K562 (cell line): ENCODE measurements around the gene DR1.

Experiments used
- L3MBTL2 ChIP-seq: fragments of 450-650 bp; IDR thresholded peaks from 2 replicates; pipeline ENCODE4 v1.6.1; 2016; ENCODE audit warnings: mild to moderate bottlenecking, moderate library complexity
- SMC3 ChIP-seq: conservative IDR thresholded peaks from 2 replicates; pipeline ENCODE4 v1.6.1; 2011; ENCODE audit warnings: low read depth, low read length, improper control_type of control experiment; ENCODE audit not compliant: insufficient read depth
- ZBTB8A ChIP-seq: fragments of 450-650 bp; IDR thresholded peaks from 2 replicates; pipeline ENCODE4 v1.6.1; 2018; ENCODE audit warnings: mild to moderate bottlenecking, moderate library complexity; ENCODE audit not compliant: partially characterized antibody
- ZFP1 ChIP-seq: fragments of 450-650 bp; formaldehyde crosslinking; IDR thresholded peaks from 2 replicates; pipeline ENCODE4 v1.4.0; 2020; ENCODE audit warnings: mild to moderate bottlenecking, mixed read lengths
- ZNF395 ChIP-seq: fragments of 200-800 bp; sonication (Bioruptor generic); IDR thresholded peaks from 2 replicates; pipeline ENCODE4 v1.6.1; 2017; ENCODE audit warnings: missing genetic modification characterization, missing compliant biosample characterization
- TF ChIP-seq, protein P1 (sequence below), 3 experiments: IDR thresholded peaks in 2 of 3; conservative IDR thresholded peaks in 1 of 3; 2 replicates each; pipeline ENCODE4 v1.5.1; 2011 to 2012; ENCODE audit warnings: low read length in 3 of 3, mild to moderate bottlenecking in 3 of 3, control low read depth in 2 of 3, improper control_type of control experiment in 1 of 3, inconsistent platforms in 1 of 3, low read depth in 1 of 3, mixed read lengths in 1 of 3, moderate library complexity in 1 of 3; ENCODE audit not compliant: insufficient read depth in 2 of 3
- TF ChIP-seq, protein P2 (sequence below): sonication (generic); formaldehyde crosslinking; IDR thresholded peaks from 2 replicates; pipeline ENCODE4 v1.9.0; 2022; ENCODE audit warnings: mild to moderate bottlenecking, missing genetic modification reagents

DNA sequence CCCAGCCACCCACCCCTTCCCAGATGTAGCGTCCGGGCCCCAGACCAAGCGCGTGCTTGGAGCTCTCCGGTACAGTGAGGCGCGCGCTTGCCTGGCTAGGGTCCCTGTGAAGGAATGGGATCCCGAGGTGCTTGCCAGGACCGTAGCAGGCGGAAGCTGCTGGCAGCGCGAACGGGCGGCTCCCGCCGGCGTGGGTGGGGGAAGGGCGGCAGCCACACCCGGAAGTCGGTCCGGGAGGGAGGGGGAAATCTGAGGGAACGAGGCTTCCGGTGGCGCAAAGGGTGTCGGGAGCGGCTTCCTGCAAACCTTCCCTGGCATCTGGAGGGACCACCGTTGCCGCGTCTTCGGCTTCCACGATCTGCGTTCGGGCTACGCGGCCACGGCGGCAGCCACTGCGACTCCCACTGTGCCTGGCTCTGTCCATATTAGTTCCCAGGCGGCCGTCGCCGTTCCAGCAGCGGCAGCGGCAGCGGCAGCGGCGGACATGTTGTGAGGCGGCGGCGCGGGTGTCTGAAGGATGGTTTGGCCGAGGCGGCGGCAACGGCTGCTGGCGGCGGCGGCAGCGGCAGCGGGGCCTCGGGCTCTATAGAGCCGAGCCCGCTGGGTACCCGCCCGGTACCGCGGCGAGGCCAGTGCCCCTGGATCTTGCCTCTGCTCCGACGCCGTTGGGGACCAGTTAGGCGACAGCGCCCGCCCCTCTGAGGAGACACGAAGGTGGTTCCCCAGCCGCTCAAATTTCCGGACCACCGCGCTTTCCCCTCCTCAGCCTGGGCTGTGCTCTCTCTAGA, at the start of gene DR1:
- TF ChIP-seq ZBTB8A (no peak), ZNF395 (CRISPR knock-in tag) (no peak; the same call in 1 of the 2 replicates), L3MBTL2 (peak; percentile 73), ZFP1 (CRISPR knock-in tag) (no peak), SMC3 (no peak)
- TF ChIP-seq, protein P1, sequence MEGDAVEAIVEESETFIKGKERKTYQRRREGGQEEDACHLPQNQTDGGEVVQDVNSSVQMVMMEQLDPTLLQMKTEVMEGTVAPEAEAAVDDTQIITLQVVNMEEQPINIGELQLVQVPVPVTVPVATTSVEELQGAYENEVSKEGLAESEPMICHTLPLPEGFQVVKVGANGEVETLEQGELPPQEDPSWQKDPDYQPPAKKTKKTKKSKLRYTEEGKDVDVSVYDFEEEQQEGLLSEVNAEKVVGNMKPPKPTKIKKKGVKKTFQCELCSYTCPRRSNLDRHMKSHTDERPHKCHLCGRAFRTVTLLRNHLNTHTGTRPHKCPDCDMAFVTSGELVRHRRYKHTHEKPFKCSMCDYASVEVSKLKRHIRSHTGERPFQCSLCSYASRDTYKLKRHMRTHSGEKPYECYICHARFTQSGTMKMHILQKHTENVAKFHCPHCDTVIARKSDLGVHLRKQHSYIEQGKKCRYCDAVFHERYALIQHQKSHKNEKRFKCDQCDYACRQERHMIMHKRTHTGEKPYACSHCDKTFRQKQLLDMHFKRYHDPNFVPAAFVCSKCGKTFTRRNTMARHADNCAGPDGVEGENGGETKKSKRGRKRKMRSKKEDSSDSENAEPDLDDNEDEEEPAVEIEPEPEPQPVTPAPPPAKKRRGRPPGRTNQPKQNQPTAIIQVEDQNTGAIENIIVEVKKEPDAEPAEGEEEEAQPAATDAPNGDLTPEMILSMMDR (IDR thresholded peaks at IDR 0.05 in 2 of 3, conservative IDR thresholded peaks at IDR 0.05 in 1 of 3; ENCODE audit: insufficient read depth in 2 of 3, low read depth in 1 of 3, low read length in 3 of 3), result no peak
- TF ChIP-seq, protein P2, sequence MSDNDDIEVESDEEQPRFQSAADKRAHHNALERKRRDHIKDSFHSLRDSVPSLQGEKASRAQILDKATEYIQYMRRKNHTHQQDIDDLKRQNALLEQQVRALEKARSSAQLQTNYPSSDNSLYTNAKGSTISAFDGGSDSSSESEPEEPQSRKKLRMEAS (CRISPR knock-in tag), result peak; percentile 91
